Spinal cord (tissue), 10 donors: Measurements from ENCODE around the gene STK39. TPM values are rescaled to one million over a fixed set of nuclear protein-coding genes. Genes with fewer than 3 reads are reported as not detected.
"Not testable (repeated sequence)": the region's sequence is repeated elsewhere in the genome, so short reads cannot be mapped to it uniquely, and the experiment has no call there.

Experiments
- DNase-seq, 6 donors: peaks; one replicate each; pipeline versions ENCODE4 v3.0.0 to v3.0.0-alpha.2; 2013 to 2015; ENCODE audit warnings: low spot score in 6 of 6, low read depth in 4 of 6
- H3K27ac ChIP-seq: one replicate; pipeline ENCODE4 v1.5.1; 2013; ENCODE audit warnings: low read depth, low read length, control low read depth
- H3K27me3 ChIP-seq: one replicate; pipeline ENCODE4 v1.6.1; 2013; ENCODE audit warnings: low read length; ENCODE audit not compliant: control insufficient read depth, insufficient read depth
- H3K36me3 ChIP-seq: one replicate; pipeline ENCODE4 v1.6.1; 2013; ENCODE audit warnings: low read length; ENCODE audit not compliant: control insufficient read depth, insufficient read depth
- H3K4me1 ChIP-seq: one replicate; pipeline ENCODE4 v1.6.1; 2013; ENCODE audit warnings: low read length; ENCODE audit not compliant: control insufficient read depth, insufficient read depth
- H3K4me3 ChIP-seq: one replicate; pipeline ENCODE4 v1.5.1; 2013; ENCODE audit warnings: low read depth, low read length, control low read depth
- H3K9me3 ChIP-seq: one replicate; pipeline ENCODE4 v1.6.1; 2013; ENCODE audit warnings: low read length; ENCODE audit not compliant: control insufficient read depth, insufficient read depth
- WGBS: methylation state at CpG from one replicate; pipeline ENCODE4 v1.1.5; 2013; ENCODE audit warnings: missing lambda C conversion rate; ENCODE audit not compliant: insufficient coverage; 5-methylcytosine and 5-hydroxymethylcytosine counted together
- polyA plus RNA-seq, 2 donors: library from polyadenylated mRNA; unstranded; fragments of 120-200 nt; gene quantifications; one replicate each; pipeline ENCODE4 v1.2.1, GENCODE V29; 2013; ENCODE audit not compliant: insufficient read length in 2 of 2
- total RNA-seq, 2 donors: library from RNA; depleted of rRNA in 1 of 2; stranded (reverse); fragments of 120-200 nt in 1 of 2; fragments of >200 nt in 1 of 2; gene quantifications; one replicate each; pipeline versions ENCODE4 v1.2.3 to v1.2.4, GENCODE V29; 2013 to 2014
- donor health status: healthy.

Gene STK39
- total and polyA plus RNA-seq, 4 donors = 51.1 to 75.5 (median 57.7) TPM

- Histone ChIP-seq H3K9me3 (no peaks in the 10 kb centered on the region), H3K4me3 (no peak overlapping the region), H3K27ac (no peak overlapping the region), H3K4me1 (no peaks in the 10 kb centered on the region), H3K36me3 (no peaks in the 10 kb centered on the region), H3K27me3 (no peaks in the 10 kb centered on the region)
- 52% methylated on average over 2 of the region's 3 CpGs for WGBS
- DNase-seq = no peak
Measured at GRCh38 chr2:168272225-168272624, 24.8 kb upstream of the STK39 start.

- DNase-seq, H3K27me3 ChIP-seq, H3K9me3 ChIP-seq, H3K4me3 ChIP-seq, H3K27ac ChIP-seq, H3K36me3 ChIP-seq, H3K4me1 ChIP-seq: not testable (repeated sequence)
- WGBS = no CpG with 5 or more reads among the region's 2 CpGs
Measured at GRCh38 chr2:168262926-168263325, 15.5 kb upstream of the STK39 start.

GRCh38 chr2:168256448-168256847, 9.1 kb upstream of the STK39 start:
- no peak overlapping the region for H3K27ac ChIP-seq
- 69% methylated on average over 2 of the region's 2 CpGs for WGBS
- no peaks in the 10 kb centered on the region for H3K27me3 ChIP-seq
- H3K36me3 ChIP-seq = no peaks in the 10 kb centered on the region
- no peak overlapping the region for H3K4me3 ChIP-seq
- no peak for DNase-seq
- peaks cover 2% of the 10 kb centered on the region for H3K9me3 ChIP-seq
- H3K4me1 ChIP-seq = no peaks in the 10 kb centered on the region

GRCh38 chr2:168255866-168256265, 8.5 kb upstream of the STK39 start:
- no peaks in the 10 kb centered on the region for H3K36me3 ChIP-seq
- peaks cover 2% of the 10 kb centered on the region for H3K9me3 ChIP-seq
- no peak overlapping the region for H3K27ac ChIP-seq
- WGBS = 89% methylated on average over 2 of the region's 3 CpGs
- no peaks in the 10 kb centered on the region for H3K27me3 ChIP-seq
- peak in 1 of 6 donors; percentile 77 for DNase-seq
- no peak overlapping the region for H3K4me3 ChIP-seq
- no peaks in the 10 kb centered on the region for H3K4me1 ChIP-seq

GRCh38 chr2:168255103-168255502, 7.7 kb upstream of the STK39 start:
- Histone ChIP-seq H3K4me1 (no peaks in the 10 kb centered on the region), H3K4me3 (no peak overlapping the region), H3K9me3 (peaks cover 2% of the 10 kb centered on the region), H3K36me3 (no peaks in the 10 kb centered on the region), H3K27ac (no peak overlapping the region), H3K27me3 (no peaks in the 10 kb centered on the region)
- WGBS = 100% methylated on average over 4 of the region's 8 CpGs
- DNase-seq = no peak

GRCh38 chr2:168254158-168254935, 7.0 kb upstream of the STK39 start:
- WGBS = 85% methylated on average over 2 of the region's 3 CpGs
- H3K36me3 ChIP-seq = no peaks in the 10 kb centered on the region
- H3K27ac ChIP-seq = no peak overlapping the region
- H3K27me3 ChIP-seq = no peaks in the 10 kb centered on the region
- peaks cover 2% of the 10 kb centered on the region for H3K9me3 ChIP-seq
- no peaks in the 10 kb centered on the region for H3K4me1 ChIP-seq
- no peak overlapping the region for H3K4me3 ChIP-seq
- peak in 1 of 6 donors; percentile 48 for DNase-seq

- no peaks in the 10 kb centered on the region for H3K27me3 ChIP-seq
- no peak overlapping the region for H3K27ac ChIP-seq
- no peak for DNase-seq
- H3K4me3 ChIP-seq = no peak overlapping the region
- 100% methylated on average over 1 of the region's 2 CpGs for WGBS
- H3K36me3 ChIP-seq = no peaks in the 10 kb centered on the region
- no peaks in the 10 kb centered on the region for H3K9me3 ChIP-seq
- no peaks in the 10 kb centered on the region for H3K4me1 ChIP-seq
Measured at GRCh38 chr2:168253379-168253778, 6.0 kb upstream of the STK39 start.

- Histone ChIP-seq H3K9me3 (no peaks in the 10 kb centered on the region), H3K4me1 (no peaks in the 10 kb centered on the region), H3K36me3 (no peaks in the 10 kb centered on the region), H3K27me3 (no peaks in the 10 kb centered on the region), H3K27ac (no peak overlapping the region), H3K4me3 (no peak overlapping the region)
- DNase-seq = peak in 1 of 6 donors; percentile 60
Measured at GRCh38 chr2:168252976-168253375, 5.6 kb upstream of the STK39 start.

GRCh38 chr2:168246483-168247340, 683 bp downstream of the STK39 start:
- DNase-seq = peak in 5 of 6 donors; percentile 26 to 83 (median 33)
- Histone ChIP-seq H3K36me3 (no peaks in the 10 kb centered on the region), H3K4me3 (peak overlapping the region; percentile 62), H3K27me3 (no peaks in the 10 kb centered on the region), H3K4me1 (peaks cover 4% of the 10 kb centered on the region), H3K9me3 (no peaks in the 10 kb centered on the region), H3K27ac (peak overlapping the region; percentile 71)
- WGBS = under 1% methylated on average over 86 of the region's 95 CpGs
